ENCODE data around the gene CYP26B1. TPM values are rescaled to one million over a fixed set of nuclear protein-coding genes. Genes with fewer than 3 reads are reported as not detected.

The CYP26B1 gene
- total RNA-seq, 1 experiment from 2014 or later: 0.20 TPM

DNA sequence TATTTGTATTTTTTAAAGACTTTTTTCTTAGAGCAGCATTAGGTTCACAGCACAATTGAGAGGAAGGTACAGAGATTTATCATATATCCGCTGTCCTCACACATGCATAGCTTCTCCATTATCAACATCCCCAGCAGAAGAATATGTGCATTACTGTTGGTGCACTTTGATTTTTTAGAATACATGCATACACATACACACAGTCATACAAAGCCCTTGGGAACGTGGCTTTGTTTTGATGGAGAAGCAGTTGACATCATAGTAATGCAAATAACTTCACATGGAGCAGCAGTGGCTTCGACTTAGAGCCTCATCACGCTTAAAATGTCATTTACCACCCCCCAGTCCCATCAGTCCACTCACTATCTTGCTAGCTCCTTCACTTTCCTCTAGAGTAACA is 26.5 kb downstream of the CYP26B1 start:
- H4K8ac ChIP-seq (replicated peaks; ENCODE audit: insufficient read length, low read depth, low read length): no peak overlapping the region
- H3K4me2 ChIP-seq (ENCODE audit: insufficient read depth, insufficient read length, low read length): no peak overlapping the region
- H3K18ac ChIP-seq (ENCODE audit: insufficient read length, low read depth, low read length): no peak overlapping the region
- H3K14ac ChIP-seq (ENCODE audit: insufficient read depth, low read length): no peak overlapping the region
- no peak for TF ChIP-seq CTCF (conservative IDR thresholded peaks at IDR 0.05)
- no peak overlapping the region for H2BK120ac ChIP-seq (ENCODE audit: low read depth, low read length, poor library complexity, severe bottlenecking)
- H2AFZ ChIP-seq (ENCODE audit: low read length): no peak overlapping the region
- H2BK15ac ChIP-seq (ENCODE audit: low read depth, low read length): no peak overlapping the region
- no peak overlapping the region for H2BK12ac ChIP-seq (ENCODE audit: insufficient read length, low read depth, low read length)
- peaks cover 0 to 4% of the 10 kb centered on the region in 2 experiments; a peak in 1 of 5 replicates for H3K9me3 Mint-ChIP-seq
- H3T11ph ChIP-seq (ENCODE audit: low read length): no peak overlapping the region
- H2BK20ac ChIP-seq (ENCODE audit: low read depth, low read length, poor library complexity, severe bottlenecking): no peak overlapping the region
- H4K91ac ChIP-seq (ENCODE audit: insufficient read length, low read depth, low read length): no peak overlapping the region
- peaks cover 5% of the 10 kb centered on the region; the same call in 1 of the 2 replicates for H3K27me3 Mint-ChIP-seq (ENCODE audit: low read depth)
- 0 out of 4 replicates have a peak, but pooled peaks cover 0 to 2% of the 10 kb centered on the region in 2 experiments for H3K4me1 Mint-ChIP-seq
- no peak overlapping the region for H3K27ac Mint-ChIP-seq
- no peaks in the 10 kb centered on the region; the same call in 1 of the 2 replicates for H3K27me3 ChIP-seq (ENCODE audit: insufficient read depth, low read length)
- H3K9me3 ChIP-seq (ENCODE audit: control insufficient read depth, low read depth, low read length): no peaks in the 10 kb centered on the region
- no peak overlapping the region for H3K27ac ChIP-seq (ENCODE audit: insufficient read length, low read depth, low read length)
- no peak overlapping the region for H2AK5ac ChIP-seq (ENCODE audit: insufficient read length, low read length)
- H4K20me1 ChIP-seq (ENCODE audit: control insufficient read depth, insufficient read depth, insufficient read length): no peaks in the 10 kb centered on the region
- H3K79me2 ChIP-seq (ENCODE audit: insufficient read depth, low read length): no peaks in the 10 kb centered on the region
- WGBS (ENCODE audit: extremely low coverage, insufficient read length, low lambda C conversion rate): no CpG with 5 or more reads among the region's 4 CpGs
- H3K4me1 ChIP-seq (ENCODE audit: insufficient read depth, low read length): no peaks in the 10 kb centered on the region
- H3K56ac ChIP-seq (ENCODE audit: insufficient read length, low read depth, low read length): no peak overlapping the region
- H2BK5ac ChIP-seq (ENCODE audit: insufficient read length, low read length): no peak overlapping the region
- H4K5ac ChIP-seq (ENCODE audit: insufficient read length, low read depth, low read length): no peak overlapping the region
- no peak overlapping the region for H3K4ac ChIP-seq (ENCODE audit: low read depth, low read length)
- no peak for DNase-seq
- no peak overlapping the region for H3K9ac ChIP-seq (ENCODE audit: extremely low read depth, insufficient read length, low read length)
- no peaks in the 10 kb centered on the region for H3K23me2 ChIP-seq (ENCODE audit: insufficient read length, low read depth, low read length, poor library complexity, severe bottlenecking)
- H3K36me3 Mint-ChIP-seq (ENCODE audit: insufficient read depth in 1 of 3, low read depth in 3 of 3): no peaks in the 10 kb centered on the region
- no peaks in the 10 kb centered on the region for H3K79me1 ChIP-seq (ENCODE audit: insufficient read depth, low read depth, low read length, poor library complexity, severe bottlenecking)
- H3K4me3 Mint-ChIP-seq: no peak overlapping the region
- H3K23ac ChIP-seq (ENCODE audit: insufficient read length, low read depth, low read length): no peak overlapping the region
